A673 (cell line): ENCODE measurements around the gene UHRF1. TPM values are rescaled to one million over a fixed set of nuclear protein-coding genes. Genes with fewer than 3 reads are reported as not detected.
A peak's percentile ranks its signal among the peaks of the same experiment; 100 is the strongest.

Experiments
- BruUV-seq: library from RNA; stranded (reverse); fragments of 400-500 nt; replicated peaks from 2 replicates; lab custom pipeline; 2021; lab: Mats Ljungman, UMichigan
- CTCF ChIA-PET: fragments of 300-600 bp; sonication (Branson Sonifier 250); formaldehyde crosslinking; loops from one replicate; lab custom pipeline; 2022; ENCODE audit warnings: antibody characterized with exemption; lab: Charles Lee
- POLR2A ChIA-PET: fragments of 300-600 bp; sonication (Branson Sonifier 250); formaldehyde crosslinking; loops from one replicate; lab custom pipeline; 2022; ENCODE audit warnings: antibody characterized with exemption; ENCODE audit not compliant: low non-redundant PET; lab: Charles Lee
- DNase-seq: peaks from one replicate; pipeline ENCODE4 v3.0.0-alpha.2; 2015; ENCODE audit warnings: low spot score
- H3K27ac ChIP-seq: fragments of 200-600 bp; sonication (generic); 2 replicates; pipeline ENCODE4 v1.5.1; 2016; ENCODE audit warnings: mixed run types, low read depth, mild to moderate bottlenecking, mixed read lengths, antibody characterized with exemption, low read length; ENCODE audit not compliant: poor library complexity, severe bottlenecking
- H3K27me3 ChIP-seq: fragments of 200-600 bp; sonication (generic); replicated peaks from 2 replicates; pipeline ENCODE4 v1.6.1; 2017; ENCODE audit warnings: mixed run types, low read depth, mild to moderate bottlenecking, mixed read lengths, antibody characterized with exemption, low read length; ENCODE audit not compliant: insufficient read depth, poor library complexity
- H3K36me3 ChIP-seq: fragments of 200-600 bp; sonication (generic); 2 replicates; pipeline ENCODE4 v1.6.1; 2016; ENCODE audit warnings: mixed run types, mild to moderate bottlenecking, mixed read lengths, antibody characterized with exemption, low read length; ENCODE audit not compliant: insufficient read depth, poor library complexity, severe bottlenecking
- H3K4me1 ChIP-seq: fragments of 200-600 bp; sonication (generic); 2 replicates; pipeline ENCODE4 v1.6.1; 2017; ENCODE audit warnings: mixed run types, mild to moderate bottlenecking, mixed read lengths, antibody characterized with exemption, low read length; ENCODE audit not compliant: insufficient read depth, poor library complexity, severe bottlenecking
- H3K4me3 ChIP-seq: fragments of 200-600 bp; sonication (generic); 2 replicates; pipeline ENCODE4 v1.5.1; 2016; ENCODE audit warnings: low read depth, mixed run types, mild to moderate bottlenecking, mixed read lengths, low read length; ENCODE audit not compliant: poor library complexity, severe bottlenecking
- H3K9me3 ChIP-seq: fragments of 200-600 bp; sonication (generic); 2 replicates; pipeline ENCODE4 v1.6.1; 2016; ENCODE audit warnings: mixed run types, low read depth, mild to moderate bottlenecking, mixed read lengths, antibody characterized with exemption, low read length; ENCODE audit not compliant: poor library complexity, severe bottlenecking
- CTCF ChIP-seq: fragments of 300-800, 200-600 bp; sonication (generic); conservative IDR thresholded peaks from 2 replicates; pipeline ENCODE4 v1.5.1; 2017; ENCODE audit warnings: low read depth, mild to moderate bottlenecking, antibody characterized with exemption, low read length, moderate library complexity, mixed read lengths
- EZH2 ChIP-seq: fragments of 200-600 bp; sonication (generic); IDR thresholded peaks from 2 replicates; pipeline ENCODE4 v1.6.1; 2017; ENCODE audit warnings: borderline replicate concordance, low read depth, mild to moderate bottlenecking, mixed read lengths, antibody characterized with exemption, low read length; ENCODE audit not compliant: poor library complexity, severe bottlenecking
- intact Hi-C: fragments of 100-400 bp; cut with micrococcal nuclease; formaldehyde crosslinking; loops from one replicate; pipeline ENCODE4 v1.10.0; 2022; ENCODE audit not compliant: unreplicated experiment
- total RNA-seq: library from RNA; stranded (reverse); gene quantifications from 2 replicates; pipeline ENCODE4 v1.2.3, GENCODE V29; 2021

Gene UHRF1
- total RNA-seq, 1 experiment from 2014 or later, result 203 TPM

GRCh38 chr19:4923276-4923747, 14.0 kb downstream of the UHRF1 start:
- no TSS peak for BruUV-seq
- peaks cover 64% of the 10 kb centered on the region for H3K36me3 ChIP-seq
- no peak for TF ChIP-seq CTCF
- TF ChIP-seq EZH2, result no peak
- ChIA-PET CTCF (no interaction called here), POLR2A (no interaction called here)
- H3K27ac ChIP-seq, result no peak overlapping the region
- no peaks in the 10 kb centered on the region for H3K9me3 ChIP-seq
- intact Hi-C loops, result no loop called here
- H3K4me1 ChIP-seq, result no peaks in the 10 kb centered on the region
- no peak for DNase-seq
- H3K27me3 ChIP-seq, result no peaks in the 10 kb centered on the region
- no peak overlapping the region for H3K4me3 ChIP-seq

- Histone ChIP-seq H3K27me3 (no peaks in the 10 kb centered on the region), H3K27ac (no peak overlapping the region), H3K9me3 (no peaks in the 10 kb centered on the region), H3K4me1 (no peaks in the 10 kb centered on the region), H3K36me3 (peaks cover 69% of the 10 kb centered on the region), H3K4me3 (no peak overlapping the region)
- TF ChIP-seq CTCF, result no peak
- TF ChIP-seq EZH2, result no peak
- no TSS peak for BruUV-seq
- POLR2A ChIA-PET, result no interaction called here
- CTCF ChIA-PET, result interaction anchor here (0.6 kb wide), 1 partner anchor 757 kb away, joined by 6 read pairs; no protein-coding TSS in a partner anchor
- intact Hi-C loops, result no loop called here
- DNase-seq, result no peak
Observed at GRCh38 chr19:4929186-4929585, 19.9 kb downstream of the UHRF1 start.

GRCh38 chr19:4930664-4931063, 21.4 kb downstream of the UHRF1 start:
- no TSS peak for BruUV-seq

More at GRCh38 chr19:4930664-4931063, 21.4 kb downstream of the UHRF1 start:
- Histone ChIP-seq H3K27ac (peak overlapping the region; percentile 52), H3K9me3 (no peaks in the 10 kb centered on the region), H3K4me3 (no peak overlapping the region), H3K27me3 (no peaks in the 10 kb centered on the region), H3K4me1 (no peaks in the 10 kb centered on the region), H3K36me3 (peaks cover 77% of the 10 kb centered on the region)
- ChIA-PET CTCF (no interaction called here), POLR2A (no interaction called here)
- intact Hi-C loops, result no loop called here
- DNase-seq, result peak; percentile 83
- TF ChIP-seq CTCF (no peak), EZH2 (no peak)
